HepG2 (cell line): ENCODE data around the gene GJC1. TPM values are rescaled to one million over a fixed set of nuclear protein-coding genes. Genes with fewer than 3 reads are reported as not detected.

Experiments used
- CBX1 ChIP-seq: IDR thresholded peaks from one replicate; pipeline ENCODE4 v1.6.1; 2016; ENCODE audit warnings: antibody characterized with exemption, low read depth
- DR1 ChIP-seq: sonication (generic); formaldehyde crosslinking; IDR thresholded peaks from 2 replicates; pipeline ENCODE4 v1.8.0; 2021; ENCODE audit warnings: mild to moderate bottlenecking, missing genetic modification reagents, inconsistent platforms
- FOXP1 ChIP-seq, 2 experiments: fragments of 450-650 bp in 1 of 2; IDR thresholded peaks; 2 replicates each; pipeline ENCODE4 v1.6.1; 2017 to 2018; ENCODE audit warnings: antibody characterized with exemption in 1 of 2
- HMG20B ChIP-seq: conservative IDR thresholded peaks from 2 replicates; pipeline ENCODE4 v1.6.1; 2016; ENCODE audit warnings: missing genetic modification reagents, missing compliant biosample characterization
- HOXA7 ChIP-seq: sonication (generic); formaldehyde crosslinking; IDR thresholded peaks from 2 replicates; pipeline ENCODE4 v1.8.1; 2022; ENCODE audit warnings: mild to moderate bottlenecking, missing genetic modification reagents, moderate library complexity
- KLF13 ChIP-seq: sonication (generic); formaldehyde crosslinking; IDR thresholded peaks from 2 replicates; pipeline ENCODE4 v1.4.0; 2020; ENCODE audit warnings: mild to moderate bottlenecking, missing genetic modification reagents
- MEIS2 ChIP-seq: sonication (generic); formaldehyde crosslinking; IDR thresholded peaks from 2 replicates; pipeline ENCODE4 v1.9.0; 2021; ENCODE audit warnings: mild to moderate bottlenecking, missing genetic modification reagents
- POLR2AphosphoS5 ChIP-seq: IDR thresholded peaks from 2 replicates; pipeline ENCODE4 v1.6.1; 2012; ENCODE audit warnings: low read depth, low read length
- TCF7 ChIP-seq: sonication (generic); IDR thresholded peaks from 2 replicates; pipeline ENCODE4 v1.6.1; 2016; ENCODE audit warnings: antibody characterized with exemption, low read depth
- USF2 ChIP-seq, 2 experiments: sonication (generic) in 1 of 2; formaldehyde crosslinking in 1 of 2; IDR thresholded peaks; 2 replicates each; pipeline versions ENCODE4 v1.5.1 to v1.6.1; 2011 to 2020; ENCODE audit warnings: borderline replicate concordance in 1 of 2, low read depth in 1 of 2, low read length in 1 of 2, mild to moderate bottlenecking in 1 of 2, missing genetic modification reagents in 1 of 2, moderate library complexity in 1 of 2
- ZBTB34 ChIP-seq: sonication (generic); formaldehyde crosslinking; IDR thresholded peaks from 2 replicates; pipeline ENCODE4 v1.8.0; 2022; ENCODE audit warnings: mild to moderate bottlenecking, missing genetic modification reagents
- ZFAT ChIP-seq: sonication (generic); formaldehyde crosslinking; conservative IDR thresholded peaks from 2 replicates; pipeline ENCODE4 v1.8.1; 2023; ENCODE audit warnings: missing genetic modification reagents, inconsistent platforms
- ZHX2 ChIP-seq, 2 experiments: sonication (generic) in 1 of 2; formaldehyde crosslinking in 1 of 2; IDR thresholded peaks; 2 replicates each; pipeline versions ENCODE4 v1.6.1 to v1.9.0; 2014 to 2022; ENCODE audit warnings: antibody characterized with exemption in 1 of 2, borderline replicate concordance in 1 of 2, inconsistent platforms in 1 of 2, low read depth in 1 of 2, missing genetic modification reagents in 1 of 2
- ZNF280B ChIP-seq: sonication (generic); formaldehyde crosslinking; IDR thresholded peaks from 2 replicates; pipeline ENCODE4 v1.5.0; 2020; ENCODE audit warnings: missing genetic modification reagents, mild to moderate bottlenecking, borderline replicate concordance
- ZNF317 ChIP-seq: sonication (generic); formaldehyde crosslinking; IDR thresholded peaks from 2 replicates; pipeline ENCODE4 v1.5.0; 2020; ENCODE audit warnings: mild to moderate bottlenecking, missing genetic modification reagents
- ZNF644 ChIP-seq: IDR thresholded peaks from 2 replicates; pipeline ENCODE4 v1.6.1; 2016; ENCODE audit warnings: low read depth
- polyA plus RNA-seq, 8 experiments: library from polyadenylated mRNA; depleted of rRNA in 3 of 8; stranded (reverse) in 7 of 8; unstranded in 1 of 8; fragments of >200 nt; fragmentation: Illumina TruSeq in 4 of 8; extraction: Trizol in 4 of 8; gene quantifications; 2 replicates each; pipeline versions ENCODE4 v1.2.1 to v1.2.3, GENCODE V29; 2011 to 2016; ENCODE audit warnings: low read depth in 4 of 8, missing spikeins in 1 of 8, mixed read lengths in 1 of 8; ENCODE audit not compliant: insufficient read depth in 1 of 8
- total RNA-seq, 5 experiments: library from RNA; depleted of rRNA; stranded (reverse); fragments of >200 nt; fragmentation: Illumina TruSeq; extraction: Trizol; gene quantifications; 2 replicates each; pipeline ENCODE4 v1.2.3, GENCODE V29; 2016; ENCODE audit warnings: low read depth in 1 of 5

GJC1 gene
- total and polyA plus RNA-seq, 2 of the 13 experiments (the other 11 are each of a cell fraction or from before 2014, with no cell fraction given): 1.7 TPM

GRCh38 chr17:44779211-44780025 is 50.7 kb downstream of the GJC1 start (continued):
- no peak for TF ChIP-seq ZNF644 (CRISPR knock-in tag)
- no peak for TF ChIP-seq HOXA7 (CRISPR knock-in tag)
- peak; percentile 39; the same call in 1 of the 2 replicates for TF ChIP-seq ZNF317 (CRISPR knock-in tag)
- peak; percentile 80; the same call in 1 of the 2 replicates for TF ChIP-seq KLF13 (CRISPR knock-in tag)
- TF ChIP-seq ZNF280B (CRISPR knock-in tag): peak; percentile 18; the same call in 1 of the 2 replicates
- no peak for TF ChIP-seq CBX1
- TF ChIP-seq ZBTB34 (CRISPR knock-in tag): no peak
- no peak for TF ChIP-seq TCF7
- TF ChIP-seq MEIS2: peak; percentile 15; the same call in 1 of the 2 replicates
- TF ChIP-seq ZHX2 (IDR thresholded peaks at IDR 0.05; ENCODE audit: low read depth): no peak
- TF ChIP-seq ZHX2 (CRISPR knock-in tag; IDR thresholded peaks at IDR 0.05; ENCODE audit: borderline replicate concordance): no peak
- TF ChIP-seq ZFAT (CRISPR knock-in tag): no peak
- no peak for TF ChIP-seq USF2 (IDR thresholded peaks at IDR 0.05; ENCODE audit: low read depth, low read length)
- no peak for TF ChIP-seq USF2 (CRISPR knock-in tag; IDR thresholded peaks at IDR 0.05; ENCODE audit: borderline replicate concordance)
- 0 out of 2 replicates have a peak, but pooled peaks have one; percentile 20 for TF ChIP-seq DR1 (CRISPR knock-in tag)
- TF ChIP-seq POLR2AphosphoS5: no peak
- no peak for TF ChIP-seq FOXP1 (IDR thresholded peaks at IDR 0.05)
- no peak for TF ChIP-seq FOXP1 (CRISPR knock-in tag; IDR thresholded peaks at IDR 0.05)
- TF ChIP-seq HMG20B (CRISPR knock-in tag): no peak
